ENCODE data around the gene UBQLN4. TPM values are rescaled to one million over a fixed set of nuclear protein-coding genes. Genes with fewer than 3 reads are reported as not detected.

Gene UBQLN4
- polyA plus RNA-seq, 1 donor from 2014 or later: 34.9 TPM

DNA sequence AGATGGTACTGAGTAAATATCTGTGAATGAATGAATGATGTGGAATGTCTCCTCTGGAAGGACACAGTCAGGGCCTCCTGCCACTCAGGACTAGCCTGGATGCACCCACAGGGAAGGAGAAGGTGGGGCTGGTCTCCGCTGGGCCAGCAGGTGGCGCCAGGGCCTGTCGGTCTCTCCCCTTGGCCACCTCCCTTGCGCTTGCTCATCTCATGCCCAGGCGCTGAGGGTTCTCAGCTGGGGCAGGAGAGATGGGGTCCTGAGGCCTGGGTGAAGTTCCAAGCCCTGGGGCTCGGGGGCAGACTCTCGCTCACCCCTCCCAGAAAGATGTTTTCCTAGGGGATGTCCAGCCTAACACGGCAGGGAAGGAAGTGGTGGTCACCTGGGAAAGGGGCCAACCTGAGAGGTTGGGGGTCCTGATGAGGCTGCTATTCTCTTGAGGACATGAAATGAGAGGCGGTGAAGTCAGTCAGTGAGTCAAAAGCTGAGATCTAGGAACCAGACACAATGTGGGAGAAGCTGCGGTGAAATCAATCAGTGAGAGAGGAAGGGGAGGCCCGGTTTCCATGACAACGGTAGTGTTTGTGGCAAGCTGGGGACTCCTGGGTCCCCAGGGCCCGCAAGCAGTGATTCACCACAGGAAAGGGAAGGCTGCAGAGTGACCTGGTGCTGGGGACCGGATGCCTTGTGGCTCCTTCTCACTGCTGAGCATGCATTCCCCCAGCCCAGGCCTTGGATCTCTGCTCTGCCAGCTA is 43.2 kb upstream of the UBQLN4 start:
- no peak overlapping the region for H3K27ac ChIP-seq (ENCODE audit: low read length)
- H2AFZ ChIP-seq (ENCODE audit: low read depth, low read length): no peak overlapping the region
- no peak overlapping the region for H3K4me3 ChIP-seq (ENCODE audit: low read length)
- peak; percentile 70 for TF ChIP-seq RAD21 (conservative IDR thresholded peaks at IDR 0.05)
- TF ChIP-seq SMC3 (conservative IDR thresholded peaks at IDR 0.05; ENCODE audit: poor library complexity): peak; percentile 79
- no peak for TF ChIP-seq MXI1 (conservative IDR thresholded peaks at IDR 0.05; ENCODE audit: poor library complexity, severe bottlenecking)
- TF ChIP-seq, protein P1, sequence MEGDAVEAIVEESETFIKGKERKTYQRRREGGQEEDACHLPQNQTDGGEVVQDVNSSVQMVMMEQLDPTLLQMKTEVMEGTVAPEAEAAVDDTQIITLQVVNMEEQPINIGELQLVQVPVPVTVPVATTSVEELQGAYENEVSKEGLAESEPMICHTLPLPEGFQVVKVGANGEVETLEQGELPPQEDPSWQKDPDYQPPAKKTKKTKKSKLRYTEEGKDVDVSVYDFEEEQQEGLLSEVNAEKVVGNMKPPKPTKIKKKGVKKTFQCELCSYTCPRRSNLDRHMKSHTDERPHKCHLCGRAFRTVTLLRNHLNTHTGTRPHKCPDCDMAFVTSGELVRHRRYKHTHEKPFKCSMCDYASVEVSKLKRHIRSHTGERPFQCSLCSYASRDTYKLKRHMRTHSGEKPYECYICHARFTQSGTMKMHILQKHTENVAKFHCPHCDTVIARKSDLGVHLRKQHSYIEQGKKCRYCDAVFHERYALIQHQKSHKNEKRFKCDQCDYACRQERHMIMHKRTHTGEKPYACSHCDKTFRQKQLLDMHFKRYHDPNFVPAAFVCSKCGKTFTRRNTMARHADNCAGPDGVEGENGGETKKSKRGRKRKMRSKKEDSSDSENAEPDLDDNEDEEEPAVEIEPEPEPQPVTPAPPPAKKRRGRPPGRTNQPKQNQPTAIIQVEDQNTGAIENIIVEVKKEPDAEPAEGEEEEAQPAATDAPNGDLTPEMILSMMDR (IDR thresholded peaks at IDR 0.05; ENCODE audit: poor library complexity, severe bottlenecking): peak; percentile 82
- peaks cover 11% of the 10 kb centered on the region for H4K20me1 ChIP-seq (ENCODE audit: insufficient read depth)
- H3K9ac ChIP-seq (ENCODE audit: low read length): no peak overlapping the region
- no peaks in the 10 kb centered on the region for H3K9me2 ChIP-seq (ENCODE audit: insufficient read depth, low read length)
- no peak overlapping the region for H3K4me2 ChIP-seq (ENCODE audit: low read length)
- H3K27me3 ChIP-seq (ENCODE audit: insufficient read depth, low read depth, low read length): no peaks in the 10 kb centered on the region
- no peaks in the 10 kb centered on the region for H3F3A ChIP-seq (ENCODE audit: insufficient read depth, low read length, poor library complexity, severe bottlenecking)
- no peaks in the 10 kb centered on the region for H3K9me3 ChIP-seq (ENCODE audit: low read length)
- peaks cover 73% of the 10 kb centered on the region for H3K79me2 ChIP-seq (replicated peaks; ENCODE audit: insufficient read depth, low read length)
- peaks cover 6% of the 10 kb centered on the region for H3K36me3 ChIP-seq (ENCODE audit: insufficient read depth, low read length)

DNA sequence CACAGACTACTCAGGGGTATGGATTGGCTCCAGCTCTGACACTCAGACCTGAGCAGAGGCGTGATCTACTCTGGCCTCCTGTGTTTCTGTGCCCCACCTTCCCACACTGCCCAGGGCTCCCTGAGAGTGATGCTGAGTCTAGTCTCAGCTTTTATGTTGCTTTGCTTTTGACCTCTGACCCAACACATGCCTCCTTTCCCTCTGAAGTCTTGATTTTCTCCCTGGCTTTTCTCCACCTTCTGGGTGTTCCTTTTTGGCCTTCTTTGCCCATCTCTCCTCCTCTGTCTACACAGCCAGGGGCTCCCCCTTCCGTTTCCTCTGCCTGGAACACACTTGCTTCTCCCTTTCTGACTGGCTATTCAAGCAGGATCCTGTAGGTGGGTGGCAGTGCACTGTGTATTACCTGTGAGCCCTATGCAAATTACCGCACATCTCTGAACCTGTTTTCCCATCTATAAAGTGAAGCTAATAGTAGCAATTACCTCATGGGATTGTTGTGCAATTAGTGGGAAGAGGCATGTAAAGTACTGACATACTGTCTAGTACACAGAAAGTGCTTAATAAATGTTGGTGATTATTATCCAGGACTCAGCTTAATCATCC is 42.4 kb upstream of the UBQLN4 start:
- H3K4me2 ChIP-seq (ENCODE audit: low read length): no peak overlapping the region

More for the DNA sequence above, 42.4 kb upstream of the UBQLN4 start:
- no peak overlapping the region for H2AFZ ChIP-seq (ENCODE audit: low read depth, low read length)
- H3K36me3 ChIP-seq (ENCODE audit: insufficient read depth, low read length): peaks cover 6% of the 10 kb centered on the region
- peaks cover 80% of the 10 kb centered on the region for H3K79me2 ChIP-seq (replicated peaks; ENCODE audit: insufficient read depth, low read length)
- no peaks in the 10 kb centered on the region for H3K27me3 ChIP-seq (ENCODE audit: insufficient read depth, low read depth, low read length)
- H4K20me1 ChIP-seq (ENCODE audit: insufficient read depth): peaks cover 11% of the 10 kb centered on the region
- H3K27ac ChIP-seq (ENCODE audit: low read length): no peak overlapping the region
- no peak overlapping the region for H3K9ac ChIP-seq (ENCODE audit: low read length)
- no peaks in the 10 kb centered on the region for H3F3A ChIP-seq (ENCODE audit: insufficient read depth, low read length, poor library complexity, severe bottlenecking)
- no peak overlapping the region for H3K4me3 ChIP-seq (ENCODE audit: low read length)
- H3K9me2 ChIP-seq (ENCODE audit: insufficient read depth, low read length): no peaks in the 10 kb centered on the region
- TF ChIP-seq SMC3 (conservative IDR thresholded peaks at IDR 0.05; ENCODE audit: poor library complexity) (no peak), TAF1 (IDR thresholded peaks at IDR 0.05; ENCODE audit: low read depth) (no peak), EZH2 (IDR thresholded peaks at IDR 0.05; ENCODE audit: borderline replicate concordance, insufficient read depth, low read length, poor library complexity, severe bottlenecking) (no peak), POLR2AphosphoS5 (IDR thresholded peaks at IDR 0.05) (no peak), MXI1 (conservative IDR thresholded peaks at IDR 0.05; ENCODE audit: poor library complexity, severe bottlenecking) (no peak), RAD21 (conservative IDR thresholded peaks at IDR 0.05) (no peak), EP300 (conservative IDR thresholded peaks at IDR 0.05; ENCODE audit: poor library complexity, severe bottlenecking) (no peak)
- TF ChIP-seq, protein P1 (IDR thresholded peaks at IDR 0.05; ENCODE audit: poor library complexity, severe bottlenecking): no peak
- TF ChIP-seq, protein P2, sequence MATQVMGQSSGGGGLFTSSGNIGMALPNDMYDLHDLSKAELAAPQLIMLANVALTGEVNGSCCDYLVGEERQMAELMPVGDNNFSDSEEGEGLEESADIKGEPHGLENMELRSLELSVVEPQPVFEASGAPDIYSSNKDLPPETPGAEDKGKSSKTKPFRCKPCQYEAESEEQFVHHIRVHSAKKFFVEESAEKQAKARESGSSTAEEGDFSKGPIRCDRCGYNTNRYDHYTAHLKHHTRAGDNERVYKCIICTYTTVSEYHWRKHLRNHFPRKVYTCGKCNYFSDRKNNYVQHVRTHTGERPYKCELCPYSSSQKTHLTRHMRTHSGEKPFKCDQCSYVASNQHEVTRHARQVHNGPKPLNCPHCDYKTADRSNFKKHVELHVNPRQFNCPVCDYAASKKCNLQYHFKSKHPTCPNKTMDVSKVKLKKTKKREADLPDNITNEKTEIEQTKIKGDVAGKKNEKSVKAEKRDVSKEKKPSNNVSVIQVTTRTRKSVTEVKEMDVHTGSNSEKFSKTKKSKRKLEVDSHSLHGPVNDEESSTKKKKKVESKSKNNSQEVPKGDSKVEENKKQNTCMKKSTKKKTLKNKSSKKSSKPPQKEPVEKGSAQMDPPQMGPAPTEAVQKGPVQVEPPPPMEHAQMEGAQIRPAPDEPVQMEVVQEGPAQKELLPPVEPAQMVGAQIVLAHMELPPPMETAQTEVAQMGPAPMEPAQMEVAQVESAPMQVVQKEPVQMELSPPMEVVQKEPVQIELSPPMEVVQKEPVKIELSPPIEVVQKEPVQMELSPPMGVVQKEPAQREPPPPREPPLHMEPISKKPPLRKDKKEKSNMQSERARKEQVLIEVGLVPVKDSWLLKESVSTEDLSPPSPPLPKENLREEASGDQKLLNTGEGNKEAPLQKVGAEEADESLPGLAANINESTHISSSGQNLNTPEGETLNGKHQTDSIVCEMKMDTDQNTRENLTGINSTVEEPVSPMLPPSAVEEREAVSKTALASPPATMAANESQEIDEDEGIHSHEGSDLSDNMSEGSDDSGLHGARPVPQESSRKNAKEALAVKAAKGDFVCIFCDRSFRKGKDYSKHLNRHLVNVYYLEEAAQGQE (IDR thresholded peaks at IDR 0.05; ENCODE audit: borderline replicate concordance): no peak
- no peaks in the 10 kb centered on the region for H3K9me3 ChIP-seq (ENCODE audit: low read length)

All from neural cell (in vitro differentiated cells).